Dermis lymphatic vessel endothelial cell (primary cell): ENCODE measurements around the gene ATOH8. TPM values are rescaled to one million over a fixed set of nuclear protein-coding genes. Genes with fewer than 3 reads are reported as not detected.

Source experiments
- total RNA-seq: library from RNA; depleted of rRNA; stranded (reverse); fragments of >200 nt; gene quantifications from 2 replicates; pipeline ENCODE4 v1.2.1, GENCODE V29; 2014

Gene ATOH8
- total RNA-seq, result 16.5 and 36.4 TPM in 2 replicates

DNA sequence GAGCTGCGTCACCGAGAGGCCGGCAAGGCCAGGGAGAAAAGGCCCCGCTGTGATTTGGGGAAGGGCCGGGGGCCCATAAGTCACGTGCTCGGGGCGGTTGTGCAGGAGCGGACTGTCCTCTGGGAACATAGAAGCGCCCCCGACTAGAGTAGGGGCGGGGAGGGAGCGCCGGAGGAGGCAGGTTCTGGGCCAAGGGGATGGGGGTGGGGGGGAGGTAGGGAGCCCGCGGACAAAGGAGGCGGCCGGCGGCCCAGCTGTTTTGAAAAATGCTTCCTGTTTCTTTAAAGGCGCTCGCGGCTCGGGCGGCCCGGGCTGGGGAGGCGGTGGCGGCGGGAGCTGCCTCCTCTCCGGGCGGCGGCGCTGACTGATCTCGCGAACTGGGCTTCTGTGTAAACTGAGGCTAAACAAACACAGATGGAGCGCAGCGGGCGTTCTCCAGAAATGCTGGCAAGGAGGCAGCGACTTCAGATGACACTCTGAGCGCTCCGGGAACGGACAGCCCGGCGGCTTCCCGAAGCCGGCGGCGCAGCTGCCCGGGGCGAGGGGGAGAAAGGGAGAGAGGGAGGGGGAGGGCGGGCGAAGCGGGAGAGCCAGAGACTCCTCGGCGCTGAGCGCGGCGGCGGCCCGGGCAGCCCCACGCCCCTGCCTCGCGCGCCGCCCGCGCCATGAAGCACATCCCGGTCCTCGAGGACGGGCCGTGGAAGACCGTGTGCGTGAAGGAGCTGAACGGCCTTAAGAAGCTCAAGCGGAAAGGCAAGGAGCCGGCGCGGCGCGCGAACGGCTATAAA, at the start of gene ATOH8:
Gene ATOH8 (plus strand): TSS at position 467 of the 788 bp plus-strand sequence. CDS start 199 bp downstream, at position 666.

Other genes with a start within 250 kb of the ATOH8 start
- gene MAT2A, start 214.8 kb upstream of the ATOH8 start, total RNA-seq, result 75.9 and 119 TPM in 2 replicates
- gene GGCX, start 192.5 kb upstream of the ATOH8 start, total RNA-seq, result 30.2 and 33.7 TPM in 2 replicates
- 1.7 and 8.8 TPM in 2 replicates for gene VAMP8, start 176.4 kb upstream of the ATOH8 start, total RNA-seq
- gene VAMP5, start 169.6 kb upstream of the ATOH8 start, total RNA-seq, result 89.0 and 119 TPM in 2 replicates
- 200 and 267 TPM in 2 replicates for gene RNF181, start 158.2 kb upstream of the ATOH8 start, total RNA-seq
- 10.1 and 10.8 TPM in 2 replicates for gene TMEM150A, start 151.3 kb upstream of the ATOH8 start, total RNA-seq
- 24.4 and 27.5 TPM in 2 replicates for gene C2orf68, start 141.9 kb upstream of the ATOH8 start, total RNA-seq
- gene USP39, start 137.8 kb upstream of the ATOH8 start, total RNA-seq, result 31.8 and 35.0 TPM in 2 replicates
- not detected in 2 replicates for gene SFTPB, start 85.8 kb upstream of the ATOH8 start, total RNA-seq
- not detected in 2 replicates for gene GNLY, start 59.6 kb upstream of the ATOH8 start, total RNA-seq
- gene ST3GAL5, start 135.0 kb downstream of the ATOH8 start, total RNA-seq, result 2.1 and 3.0 TPM in 2 replicates